ENCODE data around the gene INO80B.
"Not testable (repeated sequence)": the region's sequence is repeated elsewhere in the genome, so short reads cannot be mapped to it uniquely, and the experiment has no call there.

The INO80B gene

GRCh38 chr2:74425523-74425922 is 29.4 kb upstream of the INO80B start:
- in situ Hi-C loops (cut with HindIII; ENCODE audit: low sequenced_read_pairs) = no loop called here

DNA sequence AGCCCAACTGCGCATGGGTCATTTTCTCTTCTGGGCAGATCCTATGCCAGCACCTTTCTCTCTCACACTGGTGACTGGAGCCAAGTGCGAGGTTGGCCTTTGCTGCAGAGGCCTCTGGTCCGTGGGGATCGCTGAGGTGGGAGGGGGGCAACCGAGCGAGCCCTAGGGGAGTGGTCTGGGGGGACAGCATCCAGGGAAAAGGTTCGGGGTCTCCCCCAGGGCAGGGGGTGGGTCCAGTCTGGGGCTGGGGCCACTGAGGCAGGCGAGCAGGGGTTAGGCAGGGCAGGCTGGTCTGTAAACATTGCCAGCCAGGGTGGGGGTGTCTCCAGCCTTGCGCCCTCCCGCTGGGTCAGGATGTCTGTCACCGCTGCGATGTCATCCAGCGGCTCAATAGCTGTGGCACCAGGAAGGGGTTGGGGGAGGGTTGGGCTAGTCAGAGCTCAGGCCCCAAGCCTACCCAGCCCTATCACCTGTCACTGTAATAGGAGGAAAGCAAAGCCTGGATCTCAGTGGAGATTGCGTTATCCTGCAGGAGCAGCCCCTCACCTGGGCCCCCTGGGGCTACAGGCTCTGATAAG is 28.6 kb upstream of the INO80B start:
- in situ Hi-C loops (cut with HindIII; ENCODE audit: low sequenced_read_pairs) = no loop called here

DNA sequence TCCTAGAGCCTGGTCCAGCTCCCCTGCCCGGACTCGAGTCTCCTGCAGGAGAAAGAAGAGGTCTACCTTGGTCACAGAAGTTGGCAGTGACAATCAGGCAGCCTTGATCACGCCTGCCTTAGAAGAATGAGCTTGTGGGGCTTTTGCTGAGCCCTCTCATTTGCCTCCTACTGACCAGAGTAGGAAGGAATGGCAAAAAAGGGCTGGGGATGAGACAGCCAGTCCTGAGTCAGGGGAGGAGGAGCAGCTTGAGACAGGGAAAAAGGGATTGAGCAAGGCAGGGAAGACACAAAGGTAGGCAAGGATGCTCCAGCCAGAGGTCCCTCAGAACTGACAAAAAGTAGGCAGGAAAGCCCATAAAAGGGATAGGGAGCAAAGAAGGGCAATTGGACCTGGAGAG is 27.3 kb upstream of the INO80B start:
- in situ Hi-C loops (cut with HindIII; ENCODE audit: low sequenced_read_pairs) = no loop called here

- in situ Hi-C loops (cut with HindIII; ENCODE audit: low sequenced_read_pairs) = no loop called here
Observed at GRCh38 chr2:74428675-74429074, 26.2 kb upstream of the INO80B start.

DNA sequence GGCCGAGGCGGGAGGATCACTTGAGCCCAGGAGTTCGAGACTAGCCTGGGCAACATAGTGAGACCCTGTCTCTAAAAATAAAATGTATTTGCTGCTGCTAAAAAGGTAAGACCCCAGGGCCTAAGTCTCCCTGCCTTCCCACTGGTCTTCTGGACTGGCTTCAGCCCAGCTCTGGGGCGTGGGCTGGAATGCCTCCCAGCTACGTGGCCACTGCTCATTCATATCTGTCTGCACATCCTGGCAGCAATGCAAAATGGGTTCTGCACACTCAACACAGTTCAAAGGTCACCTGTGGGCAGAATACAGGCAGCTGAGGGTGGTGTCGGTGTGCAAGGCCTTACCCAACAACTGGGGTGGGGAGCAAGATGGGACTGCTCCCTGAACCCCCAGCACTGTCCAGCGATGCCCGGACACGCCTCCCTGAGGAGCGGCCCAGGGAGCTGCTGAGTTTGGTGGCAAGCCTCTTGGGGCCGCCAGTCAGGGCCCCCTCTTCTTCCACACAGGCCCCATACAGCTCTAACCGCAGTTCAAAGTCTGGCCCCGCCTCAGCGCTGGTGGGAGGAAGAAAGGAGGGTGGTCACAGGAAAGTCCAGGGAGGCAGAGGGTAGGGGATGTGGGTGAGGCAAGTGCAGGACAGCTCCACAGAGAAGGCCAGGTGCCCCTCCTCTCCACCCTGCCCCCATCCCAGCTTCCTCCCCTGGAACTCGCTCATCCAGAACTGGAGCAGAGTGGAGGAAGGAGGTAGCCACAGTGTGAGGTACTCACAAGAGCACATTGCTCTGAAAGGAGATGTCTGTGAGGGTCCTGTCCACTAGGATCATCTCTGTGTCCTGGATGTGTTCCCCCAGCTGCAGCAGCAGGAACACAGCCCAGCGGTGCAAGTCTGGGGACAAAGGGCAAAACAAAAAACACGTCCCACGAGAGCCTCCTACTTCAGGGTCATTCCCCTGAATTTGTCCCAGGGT is 25.1 kb upstream of the INO80B start:
- in situ Hi-C loops (cut with HindIII; ENCODE audit: low sequenced_read_pairs) = loop anchor here (5.0 kb wide), 1 partner anchor 108 kb away; no protein-coding TSS in a partner anchor

DNA sequence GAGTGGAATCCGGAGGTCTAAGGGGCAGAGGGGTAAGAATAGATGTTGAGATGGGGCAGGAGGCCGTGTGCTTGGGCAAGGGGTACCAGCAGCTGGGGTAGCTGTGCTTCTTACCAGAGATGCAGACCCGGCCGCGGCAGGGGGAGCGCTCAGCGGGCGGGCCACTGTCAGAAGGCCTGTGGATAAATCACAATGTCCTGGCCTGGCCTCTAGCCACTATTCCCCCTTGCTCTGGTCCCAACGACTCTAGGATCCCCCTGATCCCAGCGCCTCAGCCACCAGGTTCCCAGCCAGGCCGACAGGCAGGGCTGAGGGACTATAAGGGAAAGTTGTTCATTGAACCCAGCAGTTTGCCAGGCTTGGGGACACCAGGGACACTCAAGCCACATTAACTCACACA is 24.4 kb upstream of the INO80B start:
- in situ Hi-C loops (cut with HindIII; ENCODE audit: low sequenced_read_pairs) = loop anchor here (5.0 kb wide), 1 partner anchor 107 kb away; no protein-coding TSS in a partner anchor

GRCh38 chr2:74436111-74436805 is 18.6 kb upstream of the INO80B start:
- in situ Hi-C loops (cut with HindIII; ENCODE audit: low sequenced_read_pairs) = no loop called here

DNA sequence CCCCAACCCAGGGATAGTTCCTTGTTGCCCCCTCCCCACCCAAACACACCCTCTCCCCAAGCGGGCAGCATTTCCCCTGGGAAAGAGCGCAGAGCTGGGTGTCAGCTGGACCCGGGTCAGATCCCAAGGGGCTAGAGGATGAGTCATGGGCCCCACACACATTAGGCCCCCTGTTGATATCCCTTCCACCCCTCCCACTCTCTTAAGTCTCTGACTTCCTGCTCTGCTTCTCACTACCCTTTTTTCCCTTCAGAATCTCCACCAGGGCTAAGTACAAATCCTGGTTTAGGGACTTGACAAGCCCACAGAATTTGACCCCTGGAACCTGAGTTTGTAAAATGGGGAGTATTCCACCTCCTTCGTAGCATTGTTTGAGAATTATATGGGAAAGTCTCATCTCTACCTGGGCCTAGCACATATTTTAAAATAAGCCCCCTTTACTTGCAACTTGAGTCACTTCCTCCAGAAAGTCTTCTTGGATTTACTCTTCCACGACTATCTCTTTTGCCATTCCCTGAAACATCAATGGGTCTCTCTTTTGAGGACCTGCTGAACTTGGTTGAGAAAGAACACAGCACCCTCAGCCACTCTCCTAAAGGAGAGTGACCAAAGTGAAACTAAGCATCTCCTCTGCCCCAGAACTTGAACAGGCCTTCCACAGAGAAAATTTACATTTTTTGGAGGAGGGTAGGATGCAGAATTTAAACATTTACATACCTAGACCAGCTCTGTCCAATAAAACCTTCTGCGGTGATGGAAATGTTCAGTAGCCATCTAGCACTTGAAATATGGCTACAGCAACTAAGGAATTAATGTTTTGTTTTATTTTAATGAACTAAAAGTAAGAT is 17.8 kb upstream of the INO80B start:
- in situ Hi-C loops (cut with HindIII; ENCODE audit: low sequenced_read_pairs) = no loop called here

DNA sequence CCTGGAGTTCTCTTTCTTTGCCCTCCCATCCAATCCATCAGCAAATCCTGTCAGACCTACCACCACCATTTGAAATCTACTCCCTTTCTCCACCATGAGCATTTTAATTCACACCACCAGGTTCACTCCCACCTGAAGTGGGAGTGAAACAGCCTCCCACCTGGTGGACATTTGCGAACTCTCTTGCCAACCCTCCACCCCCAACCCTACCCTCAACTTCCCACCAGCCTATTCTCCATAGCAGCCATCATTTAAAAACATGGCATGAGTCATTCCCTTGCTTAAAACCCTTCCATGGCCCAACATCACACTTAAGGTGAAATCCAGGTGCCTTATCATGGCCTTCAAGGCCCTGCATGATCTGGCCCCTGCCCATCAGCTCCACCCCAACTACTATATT is 16.6 kb upstream of the INO80B start:
- in situ Hi-C loops (cut with HindIII; ENCODE audit: low sequenced_read_pairs) = no loop called here

- in situ Hi-C loops (cut with HindIII; ENCODE audit: low sequenced_read_pairs) = no loop called here
Observed at GRCh38 chr2:74439373-74439772, 15.5 kb upstream of the INO80B start.

DNA sequence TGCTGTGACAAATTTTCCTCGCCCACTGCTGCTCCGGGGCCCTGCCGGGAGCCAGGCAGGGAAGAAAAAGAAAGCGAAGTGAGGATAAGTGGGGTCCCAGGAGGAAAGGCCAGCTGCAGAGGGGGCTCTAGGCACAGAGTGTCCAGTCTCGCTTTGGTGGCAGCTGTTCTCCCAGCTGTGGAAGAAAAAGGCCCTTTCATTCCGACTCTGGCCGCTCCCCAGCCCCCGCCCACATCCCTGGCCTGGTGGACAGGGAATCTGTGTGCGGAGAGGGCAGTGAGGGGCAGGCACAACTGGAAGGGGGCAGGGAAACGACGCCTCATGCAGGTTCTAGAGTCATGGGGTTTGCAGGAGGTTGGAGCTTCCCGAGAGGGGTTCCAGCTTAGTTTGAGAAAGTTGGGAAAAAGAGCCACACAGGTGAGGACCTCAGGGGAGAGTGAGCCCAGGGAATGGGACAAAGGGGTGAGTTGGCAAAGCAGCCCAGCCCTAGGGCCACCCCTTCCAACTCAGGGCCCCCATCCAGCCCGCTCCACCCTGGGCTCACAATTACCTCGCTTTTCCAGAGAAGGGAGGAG is 15.0 kb upstream of the INO80B start:
- in situ Hi-C loops (cut with HindIII; ENCODE audit: low sequenced_read_pairs) = no loop called here

GRCh38 chr2:74440378-74441169 is 14.3 kb upstream of the INO80B start:
- in situ Hi-C loops (cut with HindIII; ENCODE audit: low sequenced_read_pairs) = no loop called here

GRCh38 chr2:74441170-74441689 is 13.7 kb upstream of the INO80B start:
- in situ Hi-C loops (cut with HindIII; ENCODE audit: low sequenced_read_pairs) = no loop called here

- in situ Hi-C loops (cut with HindIII; ENCODE audit: low sequenced_read_pairs) = no loop called here
Observed at GRCh38 chr2:74441690-74442482, 13.0 kb upstream of the INO80B start, which contains the start of gene RTKN. RTKN (minus strand) TSS chr2:74441937; CDS start chr2:74441816, 121 bp downstream.

GRCh38 chr2:74442483-74443297 is 12.2 kb upstream of the INO80B start:
- in situ Hi-C loops (cut with HindIII; ENCODE audit: low sequenced_read_pairs) = not testable (repeated sequence)

DNA sequence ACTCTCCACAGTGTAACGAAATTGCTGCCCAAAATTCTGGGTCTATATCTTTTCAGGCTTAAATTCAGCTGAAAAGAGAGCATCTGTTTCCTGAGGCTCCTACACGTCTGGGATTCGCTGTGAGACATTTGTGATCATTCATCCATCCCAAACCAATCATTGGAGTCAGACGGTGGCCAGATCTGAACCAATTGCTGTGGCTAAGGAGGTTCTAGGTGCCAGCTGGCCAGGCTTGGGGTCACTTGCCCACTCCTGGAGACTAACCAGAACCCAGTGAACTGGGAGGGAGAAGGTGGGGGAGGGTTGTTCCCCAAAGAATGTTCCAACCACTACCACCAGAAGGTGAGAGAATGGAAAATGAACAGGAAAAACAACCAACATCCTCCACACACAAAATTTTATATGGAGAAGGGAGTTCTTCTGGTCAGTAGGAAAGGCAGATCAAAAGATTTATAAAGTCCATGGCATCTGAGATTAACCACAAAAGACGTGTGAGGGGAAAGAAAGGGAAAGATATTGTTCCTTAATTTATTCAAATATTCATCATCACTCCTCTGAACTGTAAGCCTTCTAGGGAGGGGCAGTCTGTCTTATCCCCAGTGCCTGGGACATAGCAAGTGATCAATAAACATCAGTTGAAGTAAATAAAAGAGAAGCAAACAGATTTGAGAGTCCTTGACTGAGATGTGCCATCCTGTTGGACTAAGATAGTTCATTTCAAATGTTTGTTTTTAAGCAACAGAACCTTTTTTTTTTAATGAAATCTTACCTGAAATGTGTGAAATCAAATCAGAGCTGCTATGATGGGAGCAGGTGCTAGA is 10.2 kb upstream of the INO80B start:
- in situ Hi-C loops (cut with HindIII; ENCODE audit: low sequenced_read_pairs) = no loop called here
